ENCODE measurements around the gene HEMK1.

HEMK1 gene

DNA sequence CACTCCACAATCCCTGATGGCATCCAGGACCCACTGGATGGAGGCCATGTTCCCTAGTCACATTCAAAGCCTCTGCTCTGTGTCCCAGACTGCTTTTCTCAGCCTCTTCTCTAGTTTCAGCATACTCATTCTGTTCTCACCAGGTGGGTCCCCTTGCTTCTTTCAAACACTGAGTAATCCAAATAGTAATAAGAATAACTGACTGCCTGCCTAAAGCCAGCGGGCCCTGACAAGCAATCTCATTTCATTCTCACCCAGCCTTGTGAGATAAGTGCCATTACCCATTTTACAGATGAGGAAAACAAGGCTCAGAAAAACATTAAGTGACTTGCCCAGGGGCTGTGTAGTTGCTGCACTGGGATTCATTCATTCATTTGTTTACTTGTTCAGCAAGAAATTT lies 73.1 kb downstream of the HEMK1 start:
- DNase-seq (ENCODE audit: low read depth in 2 of 2): no peak

DNA sequence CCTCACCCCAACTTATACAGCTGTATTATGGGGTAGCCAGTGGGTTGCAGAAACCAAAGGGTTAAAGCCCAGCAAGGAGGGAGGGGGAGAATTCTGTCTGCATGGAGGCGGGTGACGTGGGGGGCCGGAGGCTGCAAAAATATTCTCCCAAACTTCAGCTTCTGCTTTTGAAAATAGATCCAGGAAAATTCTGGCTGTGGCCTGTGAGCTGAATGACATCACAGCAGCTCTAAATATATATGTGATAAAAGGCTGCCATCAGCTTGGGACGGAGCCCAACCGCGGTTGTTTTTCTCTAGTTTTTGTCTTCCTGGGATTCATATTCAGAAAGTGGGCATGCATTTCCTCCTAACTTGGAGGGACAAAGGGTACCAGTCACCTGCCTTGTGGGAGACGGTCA lies 75.2 kb downstream of the HEMK1 start:
- no peak for DNase-seq (ENCODE audit: low read depth in 2 of 2)

DNA sequence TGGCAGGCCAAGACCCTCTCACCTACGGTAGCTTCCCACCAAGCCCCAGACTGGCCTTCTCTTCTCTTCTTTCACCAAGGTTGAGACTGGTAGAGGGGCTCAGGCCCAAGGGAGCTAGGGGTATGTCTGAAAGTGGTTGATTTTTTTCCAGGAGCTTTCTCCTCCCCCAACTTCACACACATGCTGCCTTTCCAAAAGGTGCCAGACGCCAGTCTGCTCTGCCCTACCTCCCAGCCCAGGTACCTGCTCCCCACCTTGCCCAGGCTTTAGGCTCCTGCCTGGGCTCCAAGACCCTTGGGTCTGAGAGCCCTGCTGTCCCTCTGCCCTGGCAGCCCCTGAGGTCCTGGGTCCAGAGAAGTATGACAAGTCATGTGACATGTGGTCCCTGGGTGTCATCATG lies 76.1 kb downstream of the HEMK1 start:
- no peak for DNase-seq (ENCODE audit: low read depth in 2 of 2)
